Measurements from ENCODE around the gene IL10RB. TPM values are rescaled to one million over a fixed set of nuclear protein-coding genes. Genes with fewer than 3 reads are reported as not detected.

Gene IL10RB
- polyA plus RNA-seq, 2 of the 4 experiments (the other 2 are of a cell fraction), result 17.0 to 31.9 TPM

- TF ChIP-seq HES2 (IDR thresholded peaks at IDR 0.05) (no peak), CBX8 (IDR thresholded peaks at IDR 0.05) (no peak), MYC (IDR thresholded peaks at IDR 0.05; ENCODE audit: borderline replicate concordance, low read length) (no peak)
Measured at GRCh38 chr21:33292724-33293123, 26.6 kb downstream of the IL10RB start (continued).

- 93% methylated on average over 6 of the region's 7 CpGs for WGBS (ENCODE audit: missing lambda C conversion rate)
Measured at GRCh38 chr21:33293136-33293535, 27.0 kb downstream of the IL10RB start.

GRCh38 chr21:33293811-33294216 lies 27.6 kb downstream of the IL10RB start:
- ATAC-seq (no peak), FAIRE-seq (no peak), DNase-seq (ENCODE audit: low read depth in 1 of 2, low spot score in 1 of 2) (no peak)
- 66% methylated on average over 7 of the region's 7 CpGs for WGBS (ENCODE audit: missing lambda C conversion rate)
- TF ChIP-seq HEYL (CRISPR knock-in tag; IDR thresholded peaks at IDR 0.05) (no peak), KDM1A (IDR thresholded peaks at IDR 0.05; ENCODE audit: low read depth) (no peak), HMGXB4 (CRISPR knock-in tag; IDR thresholded peaks at IDR 0.05; ENCODE audit: borderline replicate concordance) (no peak), SREBF2 (IDR thresholded peaks at IDR 0.05) (no peak), RNF2 (IDR thresholded peaks at IDR 0.05; ENCODE audit: borderline replicate concordance, low read depth) (no peak), MYC (IDR thresholded peaks at IDR 0.05; ENCODE audit: borderline replicate concordance, low read length) (no peak), RARB (CRISPR knock-in tag; IDR thresholded peaks at IDR 0.05) (no peak), CEBPB (IDR thresholded peaks at IDR 0.05) (no peak), NFE2L2 (conservative IDR thresholded peaks at IDR 0.05; ENCODE audit: low read length) (no peak), POLR2A (IDR thresholded peaks at IDR 0.05; ENCODE audit: low read length) (no peak), ZFP36 (IDR thresholded peaks at IDR 0.05; ENCODE audit: borderline replicate concordance, partially characterized antibody) (no peak), NPAS2 (CRISPR knock-in tag; IDR thresholded peaks at IDR 0.05; ENCODE audit: borderline replicate concordance) (no peak), MAFK (IDR thresholded peaks at IDR 0.05; ENCODE audit: partially characterized antibody) (no peak), BHLHE40 (IDR thresholded peaks at IDR 0.05; ENCODE audit: low read depth, low read length) (no peak), RAD21 (conservative IDR thresholded peaks at IDR 0.05 in 1 of 2, IDR thresholded peaks at IDR 0.05 in 1 of 2) (no peak)
- CTCF ChIA-PET, result interaction anchor here (0.7 to 1.4 kb wide), 2 partner anchors 13 to 167 kb away, joined by 3 to 7 read pairs; no protein-coding TSS in a partner anchor
- no peak overlapping the region for H3K4me3 ChIP-seq
- no peak overlapping the region for H3K4me2 ChIP-seq
- H3K27ac ChIP-seq, result no peak overlapping the region
- H3K4me1 ChIP-seq, result no peaks in the 10 kb centered on the region
- H3K9me3 ChIP-seq, result no peaks in the 10 kb centered on the region
- POLR2A ChIA-PET, result interaction anchor here (0.6 kb wide), 1 partner anchor 158 kb away, joined by 3 read pairs; no protein-coding TSS in a partner anchor

More at GRCh38 chr21:33293136-33293535, 27.0 kb downstream of the IL10RB start:
- no peak overlapping the region for H3K4me2 ChIP-seq
- DNase-seq (ENCODE audit: low read depth in 1 of 2, low spot score in 1 of 2) (no peak), ATAC-seq (no peak), FAIRE-seq (no peak)
- no peaks in the 10 kb centered on the region; the same call in 2 of the 3 replicates for H3K4me1 ChIP-seq
- ChIA-PET POLR2A (no interaction called here), CTCF (interaction anchor here (1.2 to 1.4 kb wide), 2 partner anchors 10 to 166 kb away, joined by 3 to 4 read pairs; no protein-coding TSS in a partner anchor)
- TF ChIP-seq HOXB13 (CRISPR knock-in tag; IDR thresholded peaks at IDR 0.05; ENCODE audit: low read depth), result no peak
- TF ChIP-seq RNF2 (IDR thresholded peaks at IDR 0.05; ENCODE audit: borderline replicate concordance, low read depth), result no peak
- TF ChIP-seq BHLHE40 (IDR thresholded peaks at IDR 0.05; ENCODE audit: low read depth, low read length), result no peak
- no peak for TF ChIP-seq ATOH8 (CRISPR knock-in tag; IDR thresholded peaks at IDR 0.05; ENCODE audit: low read depth)
- TF ChIP-seq MYC (IDR thresholded peaks at IDR 0.05; ENCODE audit: borderline replicate concordance, low read length), result no peak
- TF ChIP-seq NFE2L2 (conservative IDR thresholded peaks at IDR 0.05; ENCODE audit: low read length), result no peak
- TF ChIP-seq POLR2A (IDR thresholded peaks at IDR 0.05; ENCODE audit: low read length), result no peak
- TF ChIP-seq HDAC2 (IDR thresholded peaks at IDR 0.05), result no peak
- TF ChIP-seq GATA3 (IDR thresholded peaks at IDR 0.05; ENCODE audit: borderline replicate concordance), result no peak
- TF ChIP-seq CHD4 (IDR thresholded peaks at IDR 0.05; ENCODE audit: borderline replicate concordance), result no peak
- TF ChIP-seq RCOR1 (IDR thresholded peaks at IDR 0.05; ENCODE audit: low read depth, low read length), result no peak
- no peak for TF ChIP-seq USF2 (IDR thresholded peaks at IDR 0.05)
- TF ChIP-seq HMGXB4 (CRISPR knock-in tag; IDR thresholded peaks at IDR 0.05; ENCODE audit: borderline replicate concordance), result no peak
- TF ChIP-seq HOXA7 (CRISPR knock-in tag; IDR thresholded peaks at IDR 0.05), result no peak
- TF ChIP-seq JUN (IDR thresholded peaks at IDR 0.05), result no peak
- TF ChIP-seq KDM1A (IDR thresholded peaks at IDR 0.05; ENCODE audit: low read depth), result no peak
- TF ChIP-seq SMC3 (IDR thresholded peaks at IDR 0.05), result no peak
- TF ChIP-seq KDM5A (IDR thresholded peaks at IDR 0.05), result no peak
- no peaks in the 10 kb centered on the region for H3K9me3 ChIP-seq
- H3K4me3 ChIP-seq, result no peak overlapping the region
- H3K27ac ChIP-seq, result no peak overlapping the region

Measured in A549 (cell line).